HEK293 (cell line): ENCODE data around the gene MORC1.

ENCODE experiments used
- CTCF ChIA-PET: fragments of 350-600 bp; formaldehyde crosslinking; extraction: SDS; loops from one replicate; lab custom pipeline; 2021; ENCODE audit warnings: antibody characterized with exemption; lab: Yijun Ruan, JAX
- POLR2A ChIA-PET: fragments of 300-600 bp; formaldehyde crosslinking; extraction: SDS; loops from one replicate; lab custom pipeline; 2020; ENCODE audit warnings: antibody characterized with exemption, inconsistent platforms; lab: Yijun Ruan, JAX
- H3K27ac ChIP-seq: fragments of 200-500 bp; sonication (Bioruptor generic); 2 replicates; pipeline ENCODE4 v1.5.1; 2014; ENCODE audit warnings: low read depth, low read length, control low read depth, inconsistent platforms; ENCODE audit errors: extremely low read depth
- H3K36me3 ChIP-seq, 2 experiments: fragments of 200-500 bp in 1 of 2; sonication (Bioruptor generic) in 1 of 2; 1 replicate in 1 of 2; 2 replicates in 1 of 2; pipeline ENCODE4 v1.5.1; 2014 to 2017; ENCODE audit warnings: inconsistent platforms in 2 of 2, low read length in 2 of 2; ENCODE audit not compliant: control insufficient read depth in 2 of 2, insufficient read depth in 1 of 2
- H3K4me1 ChIP-seq: fragments of 200-500 bp; sonication (Bioruptor generic); 2 replicates; pipeline ENCODE4 v1.5.1; 2014; ENCODE audit warnings: mild to moderate bottlenecking, low read length, inconsistent platforms; ENCODE audit not compliant: control insufficient read depth, insufficient read depth
- H3K4me3 ChIP-seq: 2 replicates; pipeline ENCODE4 v1.5.1; 2011; ENCODE audit warnings: low read depth, mild to moderate bottlenecking, control low read depth, low read length, moderate library complexity
- H3K9me3 ChIP-seq: fragments of 200-500 bp; sonication (Bioruptor generic); 2 replicates; pipeline ENCODE4 v1.5.1; 2014; ENCODE audit warnings: low read depth, low read length, inconsistent platforms; ENCODE audit not compliant: control insufficient read depth, insufficient read depth
- AEBP2 ChIP-seq: fragments of 450-650 bp; formaldehyde crosslinking; IDR thresholded peaks from 2 replicates; pipeline ENCODE4 v1.5.1; 2016; ENCODE audit warnings: missing biosample characterization, missing genetic modification characterization, borderline replicate concordance
- HIC1 ChIP-seq: fragments of 450-650 bp; formaldehyde crosslinking; IDR thresholded peaks from 2 replicates; pipeline ENCODE4 v1.5.1; 2016; ENCODE audit warnings: missing biosample characterization, missing genetic modification characterization
- SP3 ChIP-seq: fragments of 450-650 bp; formaldehyde crosslinking; IDR thresholded peaks from 2 replicates; pipeline ENCODE4 v1.5.1; 2016; ENCODE audit warnings: missing biosample characterization, missing genetic modification characterization
- TRIM28 ChIP-seq: IDR thresholded peaks from 2 replicates; pipeline ENCODE4 v1.6.1; 2011; ENCODE audit warnings: low read length, control low read depth, borderline replicate concordance
- TSHZ1 ChIP-seq: fragments of 450-650 bp; formaldehyde crosslinking; IDR thresholded peaks from 2 replicates; pipeline ENCODE4 v1.5.1; 2016; ENCODE audit warnings: missing biosample characterization, missing genetic modification characterization, borderline replicate concordance
- ZBTB20 ChIP-seq: fragments of 450-650 bp; formaldehyde crosslinking; IDR thresholded peaks from 2 replicates; pipeline ENCODE4 v1.5.1; 2016; ENCODE audit warnings: missing biosample characterization, missing genetic modification characterization
- ZBTB26 ChIP-seq: fragments of 450-650 bp; formaldehyde crosslinking; optimal IDR thresholded peaks from 2 replicates; pipeline ENCODE3; 2016; ENCODE audit warnings: missing biosample characterization, mild to moderate bottlenecking, missing genetic modification characterization
- ZBTB48 ChIP-seq: fragments of 450-650 bp; formaldehyde crosslinking; IDR thresholded peaks from 2 replicates; pipeline ENCODE4 v1.5.1; 2016; ENCODE audit warnings: missing biosample characterization, missing genetic modification characterization
- ZBTB6 ChIP-seq: fragments of 450-650 bp; formaldehyde crosslinking; IDR thresholded peaks from 2 replicates; pipeline ENCODE4 v1.5.1; 2017; ENCODE audit warnings: missing biosample characterization, missing genetic modification characterization
- ZBTB7A ChIP-seq: fragments of 450-650 bp; formaldehyde crosslinking; IDR thresholded peaks from 2 replicates; pipeline ENCODE4 v1.5.1; 2016; ENCODE audit warnings: low read depth, missing biosample characterization, missing genetic modification characterization
- ZBTB8A ChIP-seq: fragments of 450-650 bp; formaldehyde crosslinking; IDR thresholded peaks from 2 replicates; pipeline ENCODE4 v1.5.1; 2016; ENCODE audit warnings: missing biosample characterization, missing genetic modification characterization
- ZNF121 ChIP-seq: fragments of 450-650 bp; formaldehyde crosslinking; IDR thresholded peaks from 2 replicates; pipeline ENCODE4 v1.5.1; 2016; ENCODE audit warnings: missing biosample characterization, missing genetic modification characterization
- ZNF155 ChIP-seq: fragments of 450-650 bp; formaldehyde crosslinking; IDR thresholded peaks from 2 replicates; pipeline ENCODE4 v1.5.1; 2016; ENCODE audit warnings: missing biosample characterization, missing genetic modification characterization
- ZNF202 ChIP-seq: fragments of 450-650 bp; formaldehyde crosslinking; IDR thresholded peaks from 2 replicates; pipeline ENCODE4 v1.5.1; 2016; ENCODE audit warnings: missing biosample characterization, missing genetic modification characterization, borderline replicate concordance
- ZNF214 ChIP-seq: fragments of 450-650 bp; formaldehyde crosslinking; IDR thresholded peaks from 2 replicates; pipeline ENCODE4 v1.5.1; 2017; ENCODE audit warnings: missing biosample characterization, mild to moderate bottlenecking, missing genetic modification characterization, borderline replicate concordance
- ZNF239 ChIP-seq: fragments of 450-650 bp; formaldehyde crosslinking; IDR thresholded peaks from 2 replicates; pipeline ENCODE4 v1.5.1; 2016; ENCODE audit warnings: missing biosample characterization, missing genetic modification characterization
- ZNF248 ChIP-seq: fragments of 450-650 bp; formaldehyde crosslinking; IDR thresholded peaks from 2 replicates; pipeline ENCODE4 v1.5.1; 2017; ENCODE audit warnings: missing biosample characterization, missing genetic modification characterization
- ZNF266 ChIP-seq: fragments of 450-650 bp; formaldehyde crosslinking; IDR thresholded peaks from 2 replicates; pipeline ENCODE4 v1.5.1; 2016; ENCODE audit warnings: missing biosample characterization, missing genetic modification characterization, low read depth
- ZNF398 ChIP-seq: fragments of 450-650 bp; formaldehyde crosslinking; IDR thresholded peaks from 2 replicates; pipeline ENCODE4 v1.5.1; 2017; ENCODE audit warnings: missing biosample characterization, missing genetic modification characterization
- ZNF510 ChIP-seq: fragments of 450-650 bp; formaldehyde crosslinking; IDR thresholded peaks from 2 replicates; pipeline ENCODE4 v1.5.1; 2018; ENCODE audit warnings: mild to moderate bottlenecking, missing genetic modification characterization, missing biosample characterization; ENCODE audit not compliant: insufficient replicate concordance
- ZNF514 ChIP-seq: fragments of 450-650 bp; formaldehyde crosslinking; IDR thresholded peaks from 2 replicates; pipeline ENCODE4 v1.5.1; 2016; ENCODE audit warnings: missing biosample characterization, missing genetic modification characterization
- ZNF555 ChIP-seq: fragments of 450-650 bp; formaldehyde crosslinking; conservative IDR thresholded peaks from 2 replicates; pipeline ENCODE4 v1.5.1; 2017; ENCODE audit warnings: missing biosample characterization, mild to moderate bottlenecking, missing genetic modification characterization, inconsistent platforms
- ZNF610 ChIP-seq: fragments of 450-650 bp; formaldehyde crosslinking; IDR thresholded peaks from 2 replicates; pipeline ENCODE4 v1.5.1; 2016; ENCODE audit warnings: missing biosample characterization, missing genetic modification characterization, borderline replicate concordance
- ZSCAN23 ChIP-seq: fragments of 450-650 bp; formaldehyde crosslinking; IDR thresholded peaks from 2 replicates; pipeline ENCODE4 v1.5.1; 2016; ENCODE audit warnings: missing biosample characterization, missing genetic modification characterization
- ZSCAN4 ChIP-seq: fragments of 450-650 bp; formaldehyde crosslinking; IDR thresholded peaks from 2 replicates; pipeline ENCODE4 v1.5.1; 2017; ENCODE audit warnings: missing biosample characterization, missing genetic modification characterization

The MORC1 gene

GRCh38 chr3:109137761-109138160, 19.8 kb upstream of the MORC1 start:
- no peaks in the 10 kb centered on the region for H3K9me3 ChIP-seq

GRCh38 chr3:109136523-109136922, 18.6 kb upstream of the MORC1 start, which contains the start of gene C3orf85:
Gene C3orf85 (plus strand): TSS chr3:109136719. CDS start chr3:109136848, 129 bp downstream.
- H3K4me3 ChIP-seq: no peak within 1 kb of the TSS
- no peaks in the 10 kb centered on the region for H3K4me1 ChIP-seq
- H3K36me3 ChIP-seq: no peaks in the 10 kb centered on the region
- H3K27ac ChIP-seq: no peak within 1 kb of the TSS
- H3K9me3 ChIP-seq: no peaks in the 10 kb centered on the region
- POLR2A ChIA-PET: no interaction called here
- CTCF ChIA-PET: no interaction called here
- TF ChIP-seq ZBTB48 (tag by site-specific recombination): no peak
- TF ChIP-seq ZNF610 (tag by site-specific recombination): no peak
- no peak for TF ChIP-seq ZBTB6 (tag by site-specific recombination)
- no peak for TF ChIP-seq ZBTB8A
- TF ChIP-seq HIC1 (tag by site-specific recombination): no peak
- TF ChIP-seq SP3 (tag by site-specific recombination): no peak
- TF ChIP-seq TSHZ1 (tag by site-specific recombination): no peak
- TF ChIP-seq ZNF398 (tag by site-specific recombination): no peak
- TF ChIP-seq ZNF239 (tag by site-specific recombination): no peak
- no peak for TF ChIP-seq TRIM28
- TF ChIP-seq ZSCAN23 (tag by site-specific recombination): no peak

More at GRCh38 chr3:109137761-109138160, 19.8 kb upstream of the MORC1 start:
- H3K27ac ChIP-seq: no peak overlapping the region
- POLR2A ChIA-PET: no interaction called here
- TF ChIP-seq ZNF514 (tag by site-specific recombination) (no peak), ZNF155 (tag by site-specific recombination) (no peak), AEBP2 (tag by site-specific recombination) (no peak), ZNF555 (tag by site-specific recombination) (no peak), ZNF202 (tag by site-specific recombination) (no peak), ZNF121 (tag by site-specific recombination) (no peak), ZNF510 (tag by site-specific recombination) (no peak), ZBTB7A (tag by site-specific recombination) (no peak), ZNF248 (no peak), SP3 (tag by site-specific recombination) (no peak), ZNF214 (no peak), ZSCAN4 (tag by site-specific recombination) (no peak), ZNF266 (no peak), ZBTB26 (tag by site-specific recombination) (no peak), ZBTB20 (tag by site-specific recombination) (no peak)
- TF ChIP-seq, all 188 proteins: peak for 0
- H3K36me3 ChIP-seq: no peaks in the 10 kb centered on the region
- CTCF ChIA-PET: no interaction called here
- no peak overlapping the region for H3K4me3 ChIP-seq
- no peaks in the 10 kb centered on the region for H3K4me1 ChIP-seq
